ENCODE results near the gene HMGA1.
A peak's percentile ranks its signal among the peaks of the same experiment; 100 is the strongest.

HMGA1 gene

GRCh38 chr6:34223956-34224940, 12.4 kb upstream of the HMGA1 start:
- DNase-seq: peak; percentile 42 to 94 (median 81)

GRCh38 chr6:34225551-34225950, 11.1 kb upstream of the HMGA1 start:
- no peak for DNase-seq

- DNase-seq: no peak
These were observed 10.6 kb upstream of the HMGA1 start for GRCh38 chr6:34226066-34226465.

GRCh38 chr6:34226731-34227586, 9.7 kb upstream of the HMGA1 start:
- no peak for DNase-seq

DNA sequence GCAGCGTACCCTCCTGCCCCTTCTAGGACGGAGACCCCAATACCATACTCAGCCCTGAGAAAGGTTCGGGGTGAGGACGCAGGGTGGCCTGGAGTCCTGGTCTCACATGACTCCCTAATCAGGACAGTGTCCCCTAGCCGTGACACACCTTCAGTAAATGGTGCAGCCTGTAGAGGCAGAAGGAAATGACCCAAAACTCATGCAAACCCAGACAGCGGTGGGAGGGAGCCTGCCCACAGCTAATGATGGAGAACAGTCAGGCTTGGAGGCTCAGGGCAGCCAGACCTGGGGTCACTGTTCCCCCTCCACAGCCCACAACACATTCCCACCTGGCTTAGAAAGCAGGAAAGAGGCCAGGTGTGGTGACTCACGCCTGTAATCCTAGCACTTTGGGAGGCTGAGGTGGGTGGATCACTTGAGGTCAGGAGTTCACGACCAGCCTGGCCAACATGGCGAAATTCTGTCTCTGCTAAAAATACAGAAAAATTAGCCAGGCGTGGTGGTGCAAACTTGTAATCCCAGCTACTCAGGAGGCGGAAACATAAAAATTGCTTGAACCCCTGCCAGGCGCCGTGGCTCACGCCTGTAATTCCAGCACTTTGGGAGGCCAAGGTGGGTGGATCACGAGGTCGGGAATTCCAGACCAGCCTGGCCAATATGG, 8.8 kb upstream of the HMGA1 start:
- DNase-seq: no peak

- DNase-seq: no peak
These were observed 6.8 kb upstream of the HMGA1 start for GRCh38 chr6:34229877-34230276.

DNA sequence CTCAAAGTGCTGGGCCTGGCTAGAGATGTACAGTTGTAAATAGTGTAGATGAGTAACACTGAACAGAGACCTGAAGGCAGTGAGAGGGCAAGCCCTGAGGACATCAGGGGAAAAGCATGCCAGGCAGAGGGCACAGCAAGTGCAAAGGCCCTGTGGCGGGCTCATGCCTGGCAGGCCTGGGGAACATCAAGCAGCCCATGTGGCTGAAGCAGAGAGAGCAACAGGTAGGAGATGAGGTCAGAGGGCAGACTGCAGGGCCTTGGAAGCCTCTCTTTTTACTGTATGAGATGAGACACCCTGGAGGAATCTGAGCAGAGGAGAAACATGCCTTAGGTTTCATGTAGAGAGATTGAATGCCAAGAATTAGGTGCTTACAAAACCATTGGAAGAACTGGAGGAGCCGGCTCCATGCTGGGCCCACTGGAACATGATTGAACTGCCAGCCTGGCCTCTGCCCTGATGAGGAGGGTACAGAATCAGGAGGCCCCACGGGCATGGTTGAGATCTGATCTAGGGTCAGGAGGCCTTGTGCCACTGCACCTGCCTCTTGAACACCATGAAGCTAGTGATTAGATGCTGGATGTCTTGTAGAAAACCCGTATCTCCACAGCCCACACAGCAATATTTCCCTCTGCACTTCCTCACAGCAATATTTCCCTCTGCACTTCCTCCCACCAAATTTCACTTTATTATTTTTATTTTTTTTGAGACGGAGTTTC, 5.9 kb upstream of the HMGA1 start:
- DNase-seq: no peak

GRCh38 chr6:34231566-34232336, 4.9 kb upstream of the HMGA1 start:
- DNase-seq: no peak

DNA sequence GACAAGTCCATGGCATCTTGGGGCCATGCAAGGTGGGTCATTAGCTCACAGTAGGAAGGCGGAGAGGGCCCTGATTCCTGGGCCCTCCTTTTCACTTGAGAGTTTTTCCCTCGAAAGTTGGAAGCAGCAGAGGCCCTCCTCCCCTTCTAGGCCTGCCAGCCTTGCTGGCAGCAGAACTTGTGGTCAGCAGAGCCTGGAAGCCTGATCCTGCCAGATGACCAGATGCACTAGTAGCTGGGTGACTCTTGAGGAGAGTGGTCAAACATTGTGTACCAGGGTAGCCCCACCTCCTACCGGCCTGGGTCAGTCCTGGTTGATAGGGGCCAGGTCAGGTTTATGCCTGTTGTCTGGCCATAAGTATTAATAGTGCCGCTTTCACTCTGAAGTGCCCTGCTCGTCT, 3.8 kb upstream of the HMGA1 start:
- DNase-seq: peak in 4 of 56 donors; percentile 20 to 59 (median 34)

- no peak for DNase-seq
These were observed 2.8 kb upstream of the HMGA1 start for GRCh38 chr6:34233867-34234266.

- no peak for DNase-seq
These were observed 1.9 kb upstream of the HMGA1 start for GRCh38 chr6:34234667-34235306.

- peak in 1 of 56 donors; percentile 18 for DNase-seq
These were observed 1.2 kb upstream of the HMGA1 start for GRCh38 chr6:34235307-34236130.

- peak in 1 of 56 donors; percentile 76 for DNase-seq
These were observed 586 bp upstream of the HMGA1 start for GRCh38 chr6:34236131-34236442.

GRCh38 chr6:34237316-34237721, 646 bp downstream of the HMGA1 start:
- DNase-seq: peak in 4 of 56 donors; percentile 16 to 60 (median 46)

- peak in 11 of 56 donors; percentile 14 to 54 (median 41) for DNase-seq
These were observed 1.3 kb downstream of the HMGA1 start for GRCh38 chr6:34237722-34238584.

GRCh38 chr6:34238585-34239499, 2.2 kb downstream of the HMGA1 start:
- no peak for DNase-seq

DNA sequence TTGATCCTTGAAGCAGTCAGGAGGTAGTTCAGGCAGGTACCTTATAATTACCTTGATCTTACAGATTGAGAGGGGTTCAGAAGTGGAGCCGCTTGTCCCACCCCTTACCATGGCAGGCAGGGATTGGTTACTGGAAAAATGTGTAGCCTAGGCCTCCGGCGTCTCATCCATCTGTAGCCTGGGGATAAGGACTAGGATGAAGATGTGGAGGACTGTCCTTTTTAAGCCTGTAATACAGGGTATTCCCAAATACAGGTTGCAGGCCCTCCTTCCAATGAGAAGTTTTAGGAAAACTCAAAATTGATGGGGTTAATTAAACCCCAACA, 2.8 kb downstream of the HMGA1 start:
- DNase-seq: no peak

Measured in amygdala (tissue), 56 donors.